ENCODE measurements around the gene PDCD10. TPM values are rescaled to one million over a fixed set of nuclear protein-coding genes. Genes with fewer than 3 reads are reported as not detected.

The PDCD10 gene
- total RNA-seq, 2 donors from 2014 or later = 76.1 to 81.0 TPM

Other genes starting within 250 kb of the PDCD10 start
- gene WDR49, start 81.0 kb downstream of the PDCD10 start, total RNA-seq = 1 to 10 TPM in 1 of 2 donors, not detected in 1; 1.0 TPM
- gene SERPINI1, start 829 bp upstream of the PDCD10 start, total RNA-seq = 1 to 10 TPM in 1 of 2 donors, under 1 TPM in 1; 0.92 to 1.7 TPM

Data from left colon (tissue), 2 donors.